Epithelial cell of prostate (primary cell): ENCODE measurements around the gene THOC6.

Experiments used
- DNase-seq: peaks from one replicate; pipeline ENCODE4 v3.0.0-alpha.2; 2011; ENCODE audit warnings: low read depth, low spot score
- H3K27ac ChIP-seq: fragments of 450-650 bp; 2 replicates; pipeline ENCODE4 v1.5.1; 2017; ENCODE audit warnings: mild to moderate bottlenecking

THOC6 gene

GRCh38 chr16:3023669-3024478 is at the start of gene THOC6, which contains the start of gene HCFC1R1:
TSS of gene THOC6 (plus strand) at chr16:3024035. CDS start at chr16:3024327, 292 bp downstream.
TSS of gene HCFC1R1 (minus strand) at chr16:3023942. CDS start at chr16:3023941, 1 bp downstream.
- peak within 1 kb of the TSS; percentile 99 for H3K27ac ChIP-seq
- DNase-seq = peak; percentile 94

GRCh38 chr16:2974319-2975056 is 49.3 kb upstream of the THOC6 start:
- no peak for DNase-seq
- H3K27ac ChIP-seq = no peak overlapping the region

DNA sequence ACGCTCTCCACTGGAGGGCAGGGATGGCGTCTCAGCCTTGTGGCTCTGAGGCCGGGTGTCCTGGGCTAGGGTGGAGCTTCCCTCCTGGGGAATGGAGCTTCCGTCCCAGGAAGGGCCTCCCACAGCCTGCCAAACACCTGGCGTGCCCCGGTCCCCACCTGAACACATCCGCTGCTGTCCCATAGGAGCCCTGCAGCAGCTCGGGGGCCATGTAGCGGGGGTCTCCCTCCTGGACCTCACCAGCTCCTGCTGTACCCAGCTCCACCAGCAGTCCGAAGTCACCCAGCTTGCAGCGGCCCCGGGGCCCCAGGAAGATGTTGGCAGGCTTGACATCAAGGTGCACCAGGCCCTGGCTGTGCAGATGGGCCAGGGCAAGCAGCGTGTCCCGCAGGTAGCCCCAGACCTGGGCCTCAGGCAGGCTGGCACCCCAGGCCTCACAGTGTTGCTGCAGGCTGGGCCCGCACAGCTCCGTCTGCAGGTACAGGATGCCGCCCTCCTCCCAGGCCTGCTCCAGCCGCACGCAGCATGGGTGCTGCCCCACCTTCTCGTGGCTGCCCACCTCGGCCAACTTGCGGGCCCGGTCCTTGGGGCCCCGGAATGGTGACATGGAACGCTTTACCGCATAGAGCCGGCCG is 48.6 kb upstream of the THOC6 start:
- no peak for DNase-seq
- no peak overlapping the region for H3K27ac ChIP-seq

- no peak overlapping the region for H3K27ac ChIP-seq
- DNase-seq = no peak
Measured at GRCh38 chr16:2976201-2976600, 47.6 kb upstream of the THOC6 start.

DNA sequence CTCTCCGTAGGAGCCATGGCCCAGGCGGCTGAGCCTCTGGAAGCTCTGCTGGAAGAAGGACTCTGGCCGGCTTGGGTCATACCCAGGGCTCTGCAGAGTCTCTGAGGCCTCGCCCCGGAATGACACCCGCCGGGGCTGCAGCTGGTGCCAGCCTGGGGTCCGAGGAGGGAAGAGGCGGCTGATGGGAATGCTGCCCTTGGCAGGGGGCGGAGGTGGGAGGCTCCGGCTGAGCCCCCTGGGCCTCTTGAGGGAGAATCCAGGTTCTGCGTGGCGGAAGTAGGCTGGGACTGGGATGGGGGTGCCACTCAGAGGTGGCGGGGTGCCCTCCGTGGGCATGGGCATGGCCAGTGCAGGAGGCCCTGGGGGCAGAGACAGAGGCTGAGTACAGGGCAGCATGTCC is 47.2 kb upstream of the THOC6 start:
- H3K27ac ChIP-seq = no peak overlapping the region
- no peak for DNase-seq

DNA sequence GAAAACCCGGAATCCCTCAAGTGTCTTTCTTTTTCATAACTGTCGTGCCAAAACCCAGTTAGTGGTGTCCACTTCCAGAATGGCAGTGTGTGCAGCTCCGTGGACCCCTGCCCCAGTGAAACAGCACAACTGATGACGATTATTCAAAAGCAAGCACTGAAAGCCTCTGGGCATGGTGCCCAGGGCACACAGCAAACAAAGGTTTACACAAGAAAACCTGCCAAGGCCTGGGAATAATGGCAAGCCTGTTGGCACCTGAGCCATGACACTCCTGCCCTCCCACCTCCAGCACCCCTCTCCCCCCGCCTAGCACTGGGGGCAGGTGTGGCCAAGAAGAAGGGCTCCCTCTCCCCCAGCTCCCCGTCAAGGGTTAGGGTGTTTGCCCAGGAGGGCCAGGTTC is 46.4 kb upstream of the THOC6 start:
- DNase-seq = no peak
- no peak overlapping the region for H3K27ac ChIP-seq

GRCh38 chr16:2979669-2980226 is 44.1 kb upstream of the THOC6 start:
- DNase-seq = no peak
- H3K27ac ChIP-seq = no peak overlapping the region

DNA sequence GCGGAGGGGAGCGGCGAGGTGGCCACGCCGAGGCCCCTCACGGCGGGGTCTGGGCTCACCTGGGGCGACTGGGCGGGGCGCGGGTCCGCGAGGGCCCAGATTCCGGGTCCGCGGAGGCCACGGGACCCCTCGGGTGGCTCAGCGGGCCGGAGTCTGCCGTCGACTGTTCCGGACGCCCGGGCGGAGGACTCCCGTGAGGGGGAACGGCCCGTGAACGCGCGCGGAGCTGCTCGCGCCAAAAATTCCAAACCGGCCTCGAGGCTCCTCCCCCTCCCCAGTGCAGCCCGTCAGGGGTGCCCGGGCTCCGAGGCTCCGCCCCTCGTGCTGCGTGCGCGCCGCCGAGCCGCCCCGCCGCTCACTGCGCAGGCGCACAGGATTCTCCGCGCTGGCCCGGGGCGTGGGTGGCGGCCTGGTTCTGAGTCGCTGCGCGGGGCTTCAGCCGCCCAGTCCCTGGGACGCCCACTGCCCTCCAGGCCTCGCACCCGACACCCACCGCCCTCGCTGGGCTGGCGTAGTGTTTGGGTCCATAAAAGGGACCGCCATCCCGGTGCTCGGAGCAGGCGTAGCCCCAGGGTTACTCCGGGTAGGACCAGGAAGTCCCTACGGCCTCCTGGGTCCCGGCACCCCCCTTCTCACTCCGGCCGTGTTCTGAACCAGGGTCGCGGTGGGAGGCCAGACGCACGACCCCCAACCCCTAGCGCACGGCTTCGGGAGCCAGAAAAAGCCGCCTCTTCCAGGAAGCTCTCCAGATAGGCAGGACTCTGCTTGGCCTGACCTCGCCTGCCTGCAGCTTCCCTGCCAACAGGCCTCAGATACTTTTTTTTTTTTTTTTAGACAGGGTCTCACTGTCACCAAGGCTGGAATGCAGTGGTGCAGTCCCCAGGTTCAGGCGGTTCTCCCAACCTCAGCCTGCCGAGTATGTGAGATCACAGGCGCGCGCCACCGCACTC is 43.3 kb upstream of the THOC6 start, which contains the start of gene PKMYT1:
Gene PKMYT1 (minus strand): TSS at position 220 of the 950 bp plus-strand sequence. CDS start 789 bp downstream, outside the sequence.
- DNase-seq = no peak
- H3K27ac ChIP-seq = peak within 1 kb of the TSS; percentile 37

DNA sequence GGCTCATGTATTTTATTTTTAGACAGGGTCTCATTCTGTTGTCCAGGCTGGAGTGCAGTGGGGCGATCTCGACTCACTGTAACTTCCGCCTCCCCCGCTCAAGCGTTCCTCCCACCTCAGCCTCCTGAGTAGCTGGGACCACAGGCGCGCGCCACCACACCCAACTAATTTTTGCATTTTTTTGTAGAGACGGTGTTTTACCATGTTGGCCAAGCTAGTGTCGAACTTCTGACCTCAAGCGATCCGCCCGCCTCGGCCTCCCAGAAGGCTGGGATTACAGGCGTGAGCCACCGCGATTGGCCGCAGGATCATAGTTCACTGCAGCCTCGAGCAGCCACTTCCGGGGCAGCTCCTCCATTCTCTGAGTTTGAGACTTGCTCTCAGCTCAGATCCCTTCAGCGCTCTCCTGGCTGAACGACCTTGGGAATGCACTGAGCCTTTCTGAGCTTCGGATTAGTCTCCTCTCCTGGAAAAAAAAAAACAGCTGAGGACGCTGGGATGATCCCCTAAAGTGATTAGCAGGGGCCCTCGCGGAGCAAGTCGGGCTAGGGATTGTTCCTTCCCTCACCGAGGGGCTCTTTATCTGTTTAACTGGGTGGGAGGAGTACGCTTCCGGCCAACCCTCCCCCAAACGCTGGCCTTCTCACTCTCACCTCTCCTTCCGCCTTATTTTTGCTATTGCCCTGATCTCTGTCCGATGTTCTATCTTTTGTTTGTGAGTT is 42.5 kb upstream of the THOC6 start:
- no peak overlapping the region for H3K27ac ChIP-seq
- DNase-seq = no peak

DNA sequence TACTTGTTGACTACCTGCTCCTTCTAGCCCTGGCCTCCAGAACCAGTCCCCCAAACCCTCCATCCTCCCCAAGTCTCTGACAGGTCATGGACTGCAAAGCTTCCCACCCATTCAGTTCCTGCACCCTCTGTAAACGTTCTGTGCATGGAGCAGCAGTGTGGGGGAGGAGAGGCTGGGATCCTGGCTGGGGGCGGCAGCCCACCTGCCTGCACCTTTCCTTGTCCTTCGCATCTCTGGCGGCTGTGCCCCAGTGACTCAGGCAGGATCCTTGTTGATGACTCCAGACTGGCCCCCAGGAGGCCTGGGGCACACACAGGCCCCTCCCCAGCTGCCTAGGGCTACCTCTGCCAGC is 42.0 kb upstream of the THOC6 start:
- no peak for DNase-seq
- H3K27ac ChIP-seq = no peak overlapping the region

DNA sequence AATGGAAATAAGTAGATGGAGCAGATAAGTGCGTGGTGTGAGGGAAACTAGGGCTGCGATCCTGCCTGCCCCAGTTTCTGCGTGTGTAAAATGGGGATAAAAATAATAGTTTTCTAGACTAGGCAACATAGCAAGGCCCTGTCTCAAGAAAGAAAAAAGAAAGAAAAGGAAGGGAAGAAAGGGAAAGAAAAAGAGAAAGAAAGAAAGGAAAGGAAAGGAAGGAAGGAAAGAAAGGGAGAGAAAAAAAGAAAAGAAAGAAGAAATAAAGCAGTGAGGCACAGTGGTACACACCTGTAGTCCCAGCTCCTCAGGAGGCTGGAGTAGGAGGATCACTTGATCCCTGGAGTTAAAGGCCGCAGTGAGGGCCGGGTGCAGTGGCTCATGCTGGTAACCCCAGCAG is 41.4 kb upstream of the THOC6 start:
- H3K27ac ChIP-seq = no peak overlapping the region
- DNase-seq = no peak

DNA sequence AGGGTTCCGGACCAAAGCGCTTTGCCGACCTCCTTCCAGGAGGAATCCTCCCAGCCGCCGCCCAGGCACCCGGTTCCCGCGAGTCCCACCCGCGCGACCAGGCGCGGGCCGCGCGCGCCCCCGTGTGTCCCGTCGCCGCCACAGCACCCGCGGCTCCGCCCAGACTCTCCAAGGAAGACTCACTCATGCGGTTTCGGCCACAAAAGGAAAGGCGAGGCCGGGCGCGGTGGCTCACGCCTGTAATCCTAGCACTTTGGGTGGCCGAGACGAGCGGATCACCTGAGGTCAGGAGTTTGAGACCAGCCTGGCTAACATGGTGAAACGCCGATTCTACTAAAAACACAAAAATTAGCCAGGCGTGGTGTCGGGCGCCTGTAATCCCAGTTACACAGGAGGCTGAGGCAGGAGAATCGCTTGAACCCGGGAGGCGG is 40.1 kb upstream of the THOC6 start:
- peak overlapping the region; percentile 17 for H3K27ac ChIP-seq
- no peak for DNase-seq

DNA sequence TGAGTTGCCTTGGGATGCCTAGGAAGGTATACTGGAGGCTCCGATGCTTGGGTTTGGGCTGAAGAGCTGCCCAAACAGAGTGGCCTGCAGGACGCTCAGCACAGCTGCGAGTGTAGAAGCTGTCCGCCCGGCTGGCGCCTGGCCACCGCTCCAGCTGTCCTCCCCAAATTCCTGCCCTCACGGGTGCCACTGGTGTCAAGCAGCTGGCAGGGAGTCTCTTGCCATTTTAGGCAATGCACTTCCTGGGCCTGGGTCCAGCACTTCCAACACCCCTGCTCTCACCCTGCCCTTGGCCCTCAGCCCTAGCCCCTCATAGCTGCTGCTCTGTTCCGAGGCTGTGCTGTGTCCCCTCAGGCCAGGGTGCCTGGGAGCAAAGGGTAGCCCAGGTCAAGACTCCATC is 38.4 kb upstream of the THOC6 start:
- no peak overlapping the region for H3K27ac ChIP-seq
- no peak for DNase-seq

DNA sequence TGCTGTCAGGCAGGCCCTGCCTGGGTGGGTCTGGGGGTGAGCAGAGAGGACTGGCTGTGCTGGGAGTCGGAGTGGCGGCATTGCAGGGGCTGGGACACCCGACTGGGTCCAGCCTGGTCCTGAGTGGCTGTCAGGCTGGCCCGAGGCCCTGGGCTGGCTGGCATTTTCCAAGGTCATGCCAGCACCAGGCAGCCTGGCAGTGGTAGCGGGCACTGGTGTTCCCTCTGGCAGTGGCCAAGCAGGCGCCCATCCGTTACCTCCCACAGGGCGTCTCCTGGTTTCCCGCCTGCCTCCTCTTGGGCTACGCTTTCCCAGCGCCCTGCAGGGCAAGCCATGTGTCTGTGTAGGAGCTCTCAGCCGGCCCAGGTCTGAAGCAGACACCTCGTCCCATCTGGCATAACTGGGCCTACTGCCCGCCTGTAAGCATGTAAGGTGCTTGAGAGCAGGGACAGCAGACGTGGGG is 37.9 kb upstream of the THOC6 start:
- H3K27ac ChIP-seq = no peak overlapping the region
- no peak for DNase-seq

- H3K27ac ChIP-seq = no peak overlapping the region
- DNase-seq = no peak
Measured at GRCh38 chr16:2986623-2987188, 37.1 kb upstream of the THOC6 start.

DNA sequence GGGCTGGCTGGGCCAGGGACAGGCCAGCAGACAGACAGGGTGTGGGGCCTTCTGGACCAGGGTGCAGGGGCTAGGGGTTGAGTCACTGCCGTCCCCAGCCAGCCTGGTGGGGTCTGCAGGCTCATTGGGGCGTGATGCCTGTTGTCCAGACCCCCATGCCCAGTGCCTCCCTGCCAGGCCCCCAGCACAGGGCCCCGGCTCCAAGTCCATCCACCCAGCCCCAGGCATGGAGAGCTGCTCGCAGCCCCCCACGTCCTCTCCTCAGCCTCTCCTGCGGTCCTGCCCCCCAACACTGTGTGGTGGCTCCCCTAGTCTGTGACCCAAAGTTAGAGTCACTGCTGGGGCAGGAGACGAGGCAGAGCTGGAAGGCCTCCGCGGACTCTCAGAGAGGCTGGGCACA is 36.5 kb upstream of the THOC6 start:
- no peak for DNase-seq
- H3K27ac ChIP-seq = no peak overlapping the region

- no peak overlapping the region for H3K27ac ChIP-seq
- DNase-seq = no peak
Measured at GRCh38 chr16:2987833-2988232, 36.0 kb upstream of the THOC6 start.

DNA sequence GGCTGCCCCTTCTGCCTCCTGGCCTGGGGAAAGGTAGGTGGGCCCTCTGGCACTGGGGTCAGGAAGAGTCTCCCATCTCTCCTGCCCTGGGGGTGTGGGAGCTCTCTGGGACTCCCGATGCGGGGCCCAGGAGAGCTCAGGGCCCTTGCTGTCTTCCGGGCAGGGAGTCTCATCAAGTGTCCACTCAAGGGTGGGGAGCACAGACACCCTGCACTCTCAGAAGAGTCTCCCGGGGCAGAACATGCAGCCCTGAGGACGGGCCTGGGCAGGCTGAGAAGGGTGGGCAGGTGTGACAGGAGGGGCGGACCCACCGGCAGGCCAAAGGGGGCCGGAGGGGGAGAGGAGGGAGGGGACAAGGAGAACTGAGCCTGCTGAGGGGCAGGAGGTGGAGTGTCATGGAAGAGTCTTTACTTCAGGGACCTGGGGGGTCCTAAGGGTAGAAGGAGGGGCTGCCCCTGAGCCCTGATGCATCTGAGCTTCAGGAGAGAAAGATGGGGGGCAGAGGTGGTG is 35.2 kb upstream of the THOC6 start:
- H3K27ac ChIP-seq = no peak overlapping the region
- DNase-seq = no peak
